GM19438 (cell line): ENCODE data around the gene CCDC141.
"Not testable (repeated sequence)": the region's sequence is repeated elsewhere in the genome, so short reads cannot be mapped to it uniquely, and the experiment has no call there.

ENCODE experiments used
- ATAC-seq: cut with Tn5 transposase; IDR thresholded peaks from one replicate; pipeline ENCODE4 v1.9.1; 2021; ENCODE audit warnings: low read depth; ENCODE audit not compliant: unreplicated experiment

Gene CCDC141

GRCh38 chr2:179037807-179038206 is 12.1 kb downstream of the CCDC141 start:
- ATAC-seq: no peak

- no peak for ATAC-seq
These were observed 13.5 kb downstream of the CCDC141 start for GRCh38 chr2:179036353-179036905.

- ATAC-seq: peak; percentile 98
These were observed 18.1 kb downstream of the CCDC141 start for GRCh38 chr2:179031731-179032408.

GRCh38 chr2:179024445-179024844 is 25.5 kb downstream of the CCDC141 start:
- no peak for ATAC-seq

GRCh38 chr2:179022685-179023084 is 27.3 kb downstream of the CCDC141 start:
- ATAC-seq: no peak

GRCh38 chr2:179021258-179021657 is 28.7 kb downstream of the CCDC141 start:
- peak; percentile 46 for ATAC-seq

GRCh38 chr2:179020156-179020750 is 29.7 kb downstream of the CCDC141 start:
- ATAC-seq: peak; percentile 53

- no peak for ATAC-seq
These were observed 30.7 kb downstream of the CCDC141 start for GRCh38 chr2:179019260-179019659.

- ATAC-seq: no peak
These were observed 32.1 kb downstream of the CCDC141 start for GRCh38 chr2:179017773-179018357.

GRCh38 chr2:179014189-179014588 is 35.7 kb downstream of the CCDC141 start:
- ATAC-seq: not testable (repeated sequence)

- no peak for ATAC-seq
These were observed 44.0 kb downstream of the CCDC141 start for GRCh38 chr2:179005976-179006375.

GRCh38 chr2:178999476-178999875 is 50.5 kb downstream of the CCDC141 start:
- no peak for ATAC-seq

GRCh38 chr2:178998539-178998938 is 51.4 kb downstream of the CCDC141 start:
- ATAC-seq: peak; percentile 55

GRCh38 chr2:178997477-178997876 is 52.5 kb downstream of the CCDC141 start:
- no peak for ATAC-seq

GRCh38 chr2:178997067-178997466 is 52.9 kb downstream of the CCDC141 start:
- ATAC-seq: no peak

- no peak for ATAC-seq
These were observed 55.7 kb downstream of the CCDC141 start for GRCh38 chr2:178994264-178994663.

- no peak for ATAC-seq
These were observed 56.1 kb downstream of the CCDC141 start for GRCh38 chr2:178993788-178994187.

- not testable (repeated sequence) for ATAC-seq
These were observed 57.2 kb downstream of the CCDC141 start for GRCh38 chr2:178992719-178993118.

GRCh38 chr2:178990533-178991241 is 59.2 kb downstream of the CCDC141 start:
- ATAC-seq: peak; percentile 60

- not testable (repeated sequence) for ATAC-seq
These were observed 60.5 kb downstream of the CCDC141 start for GRCh38 chr2:178989424-178989823.

- ATAC-seq: not testable (repeated sequence)
These were observed 67.3 kb downstream of the CCDC141 start for GRCh38 chr2:178982652-178983051.
